HG02798 (cell line): ENCODE measurements around the gene AAGAB.
A peak's percentile ranks its signal among the peaks of the same experiment; 100 is the strongest.

Experiments
- ATAC-seq: cut with Tn5 transposase; IDR thresholded peaks from one replicate; pipeline ENCODE4 v1.9.1; 2021; ENCODE audit warnings: mild to moderate bottlenecking; ENCODE audit not compliant: unreplicated experiment, poor library complexity

AAGAB gene

DNA sequence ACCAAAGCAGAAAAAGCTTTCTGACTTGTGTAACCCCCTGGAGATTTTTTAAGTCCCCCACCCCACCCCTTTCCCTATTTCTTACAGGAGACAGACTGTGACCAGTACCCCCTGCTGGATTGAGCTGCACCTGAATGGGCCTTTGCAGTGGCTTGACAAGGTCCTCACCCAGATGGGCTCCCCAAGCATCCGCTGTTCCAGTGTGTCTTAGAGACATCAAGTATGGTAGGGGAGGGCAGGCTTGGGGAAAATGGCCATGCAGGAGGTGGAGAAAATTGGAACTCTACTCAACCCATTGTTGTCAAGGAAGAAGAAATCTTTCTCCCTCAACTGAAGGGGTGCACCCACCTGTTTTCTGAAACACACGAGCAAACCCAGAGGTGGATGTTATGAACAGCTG, 64.1 kb downstream of the AAGAB start:
- no peak for ATAC-seq

DNA sequence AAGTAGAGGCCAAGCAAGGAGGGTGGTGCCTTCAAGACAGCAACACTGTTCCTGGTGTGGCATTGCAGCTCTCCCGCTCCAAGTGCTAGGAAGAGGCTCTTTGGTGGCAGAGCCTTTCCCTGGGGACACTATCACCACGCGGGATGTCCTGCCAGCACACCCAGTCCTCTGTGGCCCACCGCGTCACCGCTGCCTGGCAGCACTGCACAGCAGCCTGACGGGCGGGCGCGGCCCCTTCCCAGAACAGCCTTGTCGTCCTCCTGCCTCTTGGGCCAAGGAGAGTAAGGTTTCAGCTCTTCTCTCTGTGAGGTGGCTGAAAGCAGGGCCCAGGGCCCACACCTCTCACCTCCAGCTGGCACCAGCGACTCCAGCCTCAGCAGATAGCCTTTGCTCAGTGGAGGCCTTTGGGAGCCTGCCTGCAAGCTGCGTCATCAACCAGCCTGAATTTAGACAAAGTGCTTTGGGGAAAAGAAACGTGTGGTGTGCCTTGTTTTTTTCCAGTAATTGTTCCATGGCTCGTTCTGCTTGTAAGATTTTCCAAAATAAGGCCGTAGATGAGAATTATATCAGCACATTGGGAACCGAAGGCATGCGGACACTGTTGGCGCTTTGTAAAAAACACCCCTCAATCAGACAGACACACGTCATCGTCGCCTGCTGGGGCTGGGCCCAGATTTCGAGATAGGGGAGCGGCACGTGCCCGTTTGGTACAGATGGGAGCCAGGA, 65.0 kb downstream of the AAGAB start:
- no peak for ATAC-seq

GRCh38 chr15:67188551-67189218, 65.8 kb downstream of the AAGAB start:
- ATAC-seq: no peak

GRCh38 chr15:67187351-67187854, 67.1 kb downstream of the AAGAB start:
- ATAC-seq: no peak

DNA sequence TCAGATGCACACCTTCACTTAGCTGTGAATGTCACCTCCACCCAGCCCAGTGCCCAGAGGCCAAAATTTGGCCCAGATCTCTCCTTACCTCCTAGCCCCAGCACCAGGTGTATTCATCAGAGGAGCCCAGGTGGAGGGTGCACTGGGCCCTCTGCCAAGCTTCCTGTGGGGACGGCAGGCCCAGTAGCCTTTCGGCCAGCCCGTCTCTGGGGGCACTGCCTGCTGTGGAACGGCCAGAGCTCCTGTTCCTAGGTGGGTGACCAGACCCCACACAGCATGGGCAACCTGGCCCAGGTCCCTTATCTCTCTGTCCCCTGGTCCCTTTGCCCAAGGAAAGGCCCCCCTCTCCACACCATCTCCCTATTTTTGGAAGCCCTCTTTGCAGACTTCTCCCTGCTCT, 67.8 kb downstream of the AAGAB start:
- ATAC-seq: no peak

DNA sequence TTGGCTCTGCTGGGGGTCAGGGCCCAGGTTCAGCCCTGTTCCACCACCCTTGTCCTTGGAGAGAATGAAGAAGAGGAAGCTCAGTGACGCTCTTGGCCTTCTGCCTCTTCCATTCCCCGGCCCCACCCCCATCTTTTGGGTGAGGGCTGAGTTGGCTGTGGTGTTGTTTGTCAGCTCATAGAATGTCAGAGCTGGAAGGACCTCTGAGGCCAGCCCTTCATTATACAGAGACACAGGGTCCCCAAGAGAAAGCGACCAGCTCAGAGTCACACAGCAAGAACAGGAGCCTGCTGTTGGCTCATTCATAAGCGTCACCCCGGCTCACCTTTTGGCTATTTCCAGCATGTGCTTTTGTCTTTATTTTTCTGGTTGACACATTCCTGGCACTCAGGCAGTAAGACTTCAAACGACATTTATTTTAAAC, 68.2 kb downstream of the AAGAB start:
- no peak for ATAC-seq

DNA sequence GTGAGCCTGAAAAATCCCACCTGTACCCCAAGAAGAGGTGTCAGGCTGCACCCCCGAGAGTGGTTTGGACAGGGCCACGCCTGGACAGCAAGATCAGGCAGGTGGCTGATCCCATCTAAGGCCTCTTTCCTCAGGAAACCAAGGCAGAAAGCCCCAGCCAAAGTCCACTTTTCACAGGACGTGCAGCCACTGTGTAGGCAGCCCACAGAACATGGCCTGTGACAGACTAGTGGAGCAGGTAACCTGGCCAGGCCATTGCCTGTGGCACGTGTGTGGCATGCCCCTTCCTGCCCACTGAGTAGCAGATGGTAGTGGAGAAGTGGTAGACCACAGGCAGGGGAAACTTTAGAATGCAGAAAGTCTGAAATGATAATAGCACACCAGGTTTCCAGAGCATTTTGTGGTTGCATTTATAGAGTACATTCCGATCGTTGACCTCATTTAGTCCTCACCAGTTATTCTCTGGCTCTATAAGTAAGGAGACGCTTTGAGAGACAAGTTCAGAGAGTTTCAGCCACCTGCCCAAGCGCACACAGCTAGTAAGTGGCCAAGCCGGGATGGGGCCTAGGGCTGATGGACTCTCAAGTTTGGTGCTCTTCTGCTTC, 68.7 kb downstream of the AAGAB start:
- ATAC-seq: no peak

DNA sequence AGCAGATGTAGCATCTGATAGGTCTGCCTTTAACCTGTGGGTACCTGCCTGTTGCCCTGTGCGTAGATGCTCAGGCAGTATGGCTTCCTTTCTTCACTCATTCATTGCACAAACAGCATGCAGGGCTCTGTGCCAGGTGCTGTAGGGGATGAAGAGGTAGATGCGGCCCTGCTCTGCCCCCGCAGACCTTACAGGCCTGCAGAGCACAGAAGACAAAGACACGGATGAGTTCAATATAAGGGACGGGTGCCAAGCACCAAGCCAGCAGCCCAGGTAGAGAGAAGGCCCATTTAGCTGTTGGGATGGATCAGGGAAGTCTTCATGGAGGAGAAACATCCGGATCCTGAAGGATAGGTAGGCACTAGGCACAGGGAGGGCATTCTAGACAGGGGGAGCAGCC, 69.4 kb downstream of the AAGAB start:
- ATAC-seq: no peak

DNA sequence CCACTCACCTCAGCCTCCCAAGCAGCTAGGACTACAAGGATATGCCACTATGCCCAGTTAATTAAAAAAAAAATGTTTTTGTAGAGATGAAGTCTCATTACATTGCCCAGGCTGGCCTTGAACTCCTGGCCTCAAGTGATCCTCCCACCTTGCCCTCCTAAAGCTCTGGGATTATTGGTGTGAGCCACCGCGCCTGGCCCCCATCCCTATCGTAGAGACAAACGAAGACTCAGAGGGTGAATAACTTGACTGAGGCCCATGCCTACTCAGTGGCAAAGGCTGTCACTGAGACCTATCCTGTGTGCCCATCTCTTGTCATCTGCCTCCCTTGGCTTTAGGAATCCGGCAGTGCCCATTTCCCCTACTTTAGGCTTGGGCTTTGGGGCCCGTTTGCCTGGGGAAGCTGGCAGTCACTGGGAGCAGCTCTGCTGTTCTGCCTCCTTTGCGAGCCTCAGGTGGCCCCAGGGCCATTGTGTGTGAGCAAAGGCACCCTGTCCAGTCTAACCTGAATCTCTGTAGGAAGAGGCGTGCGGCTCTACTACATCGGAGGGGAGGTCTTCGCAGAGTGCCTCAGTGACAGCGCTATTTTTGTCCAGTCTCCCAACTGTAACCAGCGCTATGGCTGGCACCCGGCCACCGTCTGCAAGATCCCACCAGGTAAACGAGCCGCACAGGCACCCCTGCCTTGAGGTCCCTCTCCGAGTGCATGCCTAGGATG, 70.1 kb downstream of the AAGAB start:
- no peak for ATAC-seq

DNA sequence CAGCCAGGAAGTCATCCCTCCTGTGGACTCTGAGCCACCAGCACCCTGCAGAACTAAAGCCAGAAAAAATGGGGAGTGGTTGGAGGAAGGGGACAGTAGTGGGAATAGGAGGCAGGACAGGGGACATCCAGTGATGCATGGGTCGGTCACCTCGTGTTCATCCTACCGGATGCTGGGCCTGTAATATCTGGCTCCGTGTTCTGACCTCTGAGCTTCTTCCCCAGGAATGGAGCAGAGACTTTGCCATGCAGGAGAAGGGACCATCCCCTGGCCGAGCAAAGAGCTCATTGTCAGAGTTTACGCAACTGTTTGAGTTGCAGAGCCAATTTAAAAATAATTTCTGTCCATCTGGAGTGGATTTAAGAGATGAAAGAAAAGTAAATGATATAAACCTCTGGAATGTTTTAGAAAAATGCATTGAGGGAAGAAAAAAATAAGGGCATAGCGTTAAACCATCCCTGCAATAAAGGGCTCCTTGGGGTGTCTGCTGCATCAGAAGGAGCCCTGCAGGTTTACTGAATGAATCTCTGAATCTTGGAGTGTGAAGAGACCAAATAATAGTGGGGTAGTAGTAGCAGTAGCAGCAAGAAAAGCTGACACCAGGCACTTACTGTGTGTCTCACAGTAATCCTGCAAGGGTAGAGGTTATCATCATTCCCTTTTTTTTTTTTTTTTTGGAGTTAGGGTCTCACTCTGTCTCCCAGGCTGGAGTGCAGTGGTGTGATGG, 70.9 kb downstream of the AAGAB start:
- ATAC-seq: no peak

- ATAC-seq: no peak
Observed at GRCh38 chr15:67181221-67181639, 73.2 kb downstream of the AAGAB start.

DNA sequence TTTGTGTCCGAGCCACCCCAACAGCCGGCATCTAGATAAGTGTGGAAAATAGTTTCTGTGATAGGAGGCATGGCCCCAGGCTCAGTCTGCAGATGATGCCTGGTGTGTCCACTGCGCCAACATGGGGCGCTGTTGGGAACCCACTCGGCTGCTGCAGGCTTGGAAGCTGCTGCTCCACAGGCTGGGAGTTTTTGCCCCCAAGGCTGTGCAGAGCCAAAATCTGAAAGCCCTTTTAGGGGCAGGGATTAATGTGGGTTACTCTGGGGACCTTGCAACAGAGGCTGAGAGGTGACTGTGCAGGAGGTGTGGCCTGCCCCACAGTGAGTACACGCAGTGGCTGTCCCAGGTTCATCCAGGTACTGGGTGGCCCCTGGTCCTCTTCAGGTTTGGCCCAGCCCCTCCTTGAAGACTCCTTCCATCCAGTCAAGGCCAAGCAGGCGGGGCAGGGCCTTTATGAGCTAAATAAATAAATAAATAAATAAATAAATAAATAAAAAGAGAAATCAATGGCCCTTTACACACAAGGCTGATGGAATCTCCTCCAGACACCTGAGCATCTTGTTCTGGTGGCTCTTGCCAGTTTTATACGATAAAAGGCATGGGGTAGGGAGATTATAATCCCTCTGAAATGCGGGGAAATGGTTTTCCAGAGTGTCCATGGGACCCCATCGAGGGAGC, 73.8 kb downstream of the AAGAB start:
- no peak for ATAC-seq

GRCh38 chr15:67180035-67180434, 74.4 kb downstream of the AAGAB start:
- ATAC-seq: no peak

DNA sequence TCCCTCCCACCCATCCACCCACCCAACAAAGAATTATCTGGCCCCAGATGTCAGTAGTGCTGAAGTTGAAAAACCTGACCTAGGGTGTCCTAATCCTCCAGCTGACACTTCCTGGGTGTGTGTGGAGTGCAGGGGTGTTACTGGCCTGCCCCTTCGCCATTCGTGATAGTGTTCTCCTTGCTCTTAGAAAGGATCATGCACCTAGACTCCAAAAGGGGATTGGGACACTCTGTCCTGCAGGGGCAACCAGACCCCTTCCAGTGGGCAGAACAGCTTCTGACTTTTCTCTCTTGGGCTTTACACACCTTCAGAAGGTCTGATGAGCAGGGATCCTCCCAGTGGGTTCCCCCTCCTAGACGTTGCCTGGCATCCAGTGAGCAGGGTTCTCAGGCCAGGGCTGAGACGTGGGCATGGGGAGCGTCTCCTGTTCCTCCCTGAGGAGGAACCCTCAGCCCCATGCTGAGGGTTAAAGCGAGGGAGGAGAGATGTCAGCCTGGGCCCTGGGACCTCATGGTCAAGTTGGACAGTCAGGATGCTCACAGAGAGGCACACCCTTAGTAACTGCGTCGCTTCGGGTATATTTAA, 75.0 kb downstream of the AAGAB start:
- no peak for ATAC-seq

DNA sequence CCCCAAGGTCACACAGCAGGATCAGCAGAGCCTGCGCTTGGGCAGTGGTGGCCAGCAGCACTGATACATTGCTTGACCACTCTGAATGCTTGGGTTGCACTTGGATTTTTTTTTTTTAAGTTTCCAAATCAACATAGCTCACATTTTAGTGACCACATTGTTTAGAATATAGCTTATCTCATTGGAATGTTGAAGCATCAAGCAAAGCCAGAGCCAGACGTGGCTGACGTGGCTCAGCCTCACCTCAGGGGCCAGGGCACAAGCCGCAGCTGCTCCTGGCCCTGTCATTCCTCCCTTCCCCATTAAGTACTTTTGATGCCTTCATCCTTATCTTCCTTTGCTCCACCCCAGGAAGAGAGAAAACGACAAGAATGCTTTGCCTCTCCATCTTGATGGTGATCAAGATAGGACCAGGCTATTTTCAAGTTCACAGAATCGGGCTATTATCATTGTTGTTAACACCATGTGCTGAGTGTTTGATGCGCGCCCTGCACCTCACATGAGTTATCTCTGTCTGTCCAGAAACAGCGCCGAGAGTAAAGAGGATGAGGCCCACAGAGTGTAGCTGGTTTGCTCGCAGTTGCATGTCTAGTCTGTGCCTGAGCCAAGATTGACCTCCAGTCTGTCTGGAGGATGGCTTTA, 75.8 kb downstream of the AAGAB start:
- no peak for ATAC-seq

- no peak for ATAC-seq
Observed at GRCh38 chr15:67177752-67178151, 76.7 kb downstream of the AAGAB start.

GRCh38 chr15:67176195-67176971, 78.1 kb downstream of the AAGAB start:
- ATAC-seq: no peak

GRCh38 chr15:67175643-67176071, 78.8 kb downstream of the AAGAB start:
- peak; percentile 47 for ATAC-seq
